Gastroesophageal sphincter (tissue), 4 donors: ENCODE measurements around the gene GRN. TPM values are rescaled to one million over a fixed set of nuclear protein-coding genes. Genes with fewer than 3 reads are reported as not detected.

Source experiments
- ATAC-seq: fragments of 150-250 bp; one replicate; pipeline ENCODE4 v1.9.1; 2016; ENCODE audit warnings: mild to moderate bottlenecking, moderate library complexity
- H3K27ac ChIP-seq, 4 donors: fragments of 200-600 bp; sonication (generic) in 3 of 4; 1 replicate in 3 of 4; 2 replicates in 1 of 4; pipeline ENCODE4 v1.5.1; 2016 to 2019
- H3K27me3 ChIP-seq: fragments of 200-600 bp; sonication (generic); one replicate; pipeline ENCODE4 v1.5.1; 2019
- H3K36me3 ChIP-seq, 2 donors: fragments of 200-600 bp; sonication (generic); one replicate each; pipeline ENCODE4 v1.5.1; 2019; ENCODE audit warnings: control low read depth in 1 of 2
- H3K4me1 ChIP-seq, 3 donors: fragments of 200-600 bp; sonication (generic); 1 replicate in 2 of 3; 2 replicates in 1 of 3; pipeline ENCODE4 v1.5.1; 2016 to 2019; ENCODE audit warnings: control low read depth in 2 of 3
- H3K4me3 ChIP-seq, 2 donors: fragments of 200-600 bp; sonication (generic); one replicate each; pipeline ENCODE4 v1.5.1; 2019; ENCODE audit warnings: mild to moderate bottlenecking in 1 of 2, moderate library complexity in 1 of 2
- H3K9me3 ChIP-seq, 3 donors: fragments of 200-600 bp; sonication (generic); one replicate each; pipeline ENCODE4 v1.5.1; 2017 to 2019; ENCODE audit warnings: control low read depth in 2 of 3
- EP300 ChIP-seq: sonication (generic); formaldehyde crosslinking; IDR thresholded peaks from one replicate; pipeline ENCODE4 v1.6.1; 2017; ENCODE audit warnings: antibody characterized with exemption, mild to moderate bottlenecking
- POLR2A ChIP-seq, 2 donors: fragments of 450-650 bp; IDR thresholded peaks; one replicate each; pipeline ENCODE4 v1.6.1; 2017; ENCODE audit warnings: antibody characterized with exemption in 2 of 2, mild to moderate bottlenecking in 2 of 2, moderate library complexity in 1 of 2
- POLR2AphosphoS5 ChIP-seq: sonication (generic); formaldehyde crosslinking; IDR thresholded peaks from one replicate; pipeline ENCODE4 v1.6.1; 2017; ENCODE audit warnings: antibody characterized with exemption
- WGBS, 2 donors: methylation state at CpG; one replicate each; pipeline ENCODE4 v1.1.5; 2018; ENCODE audit warnings: low coverage in 1 of 2; 5-methylcytosine and 5-hydroxymethylcytosine counted together
- total RNA-seq, 4 donors: library from RNA; depleted of rRNA; stranded (reverse); fragments of >200 nt; gene quantifications; one replicate each; pipeline ENCODE4 v1.1.0, GENCODE V29; 2016
- TF ChIP-seq, protein P1 (sequence below), 4 experiments: fragments of 200-600 bp in 2 of 4; fragments of 450-650 bp in 2 of 4; sonication (generic) in 1 of 4; IDR thresholded peaks; one replicate each; pipeline ENCODE4 v1.5.1; 2017 to 2019; ENCODE audit warnings: antibody characterized with exemption in 4 of 4, mild to moderate bottlenecking in 2 of 4, moderate library complexity in 2 of 4

The GRN gene
- total RNA-seq, 4 donors from 2014 or later = 108 to 237 (median 182) TPM

DNA sequence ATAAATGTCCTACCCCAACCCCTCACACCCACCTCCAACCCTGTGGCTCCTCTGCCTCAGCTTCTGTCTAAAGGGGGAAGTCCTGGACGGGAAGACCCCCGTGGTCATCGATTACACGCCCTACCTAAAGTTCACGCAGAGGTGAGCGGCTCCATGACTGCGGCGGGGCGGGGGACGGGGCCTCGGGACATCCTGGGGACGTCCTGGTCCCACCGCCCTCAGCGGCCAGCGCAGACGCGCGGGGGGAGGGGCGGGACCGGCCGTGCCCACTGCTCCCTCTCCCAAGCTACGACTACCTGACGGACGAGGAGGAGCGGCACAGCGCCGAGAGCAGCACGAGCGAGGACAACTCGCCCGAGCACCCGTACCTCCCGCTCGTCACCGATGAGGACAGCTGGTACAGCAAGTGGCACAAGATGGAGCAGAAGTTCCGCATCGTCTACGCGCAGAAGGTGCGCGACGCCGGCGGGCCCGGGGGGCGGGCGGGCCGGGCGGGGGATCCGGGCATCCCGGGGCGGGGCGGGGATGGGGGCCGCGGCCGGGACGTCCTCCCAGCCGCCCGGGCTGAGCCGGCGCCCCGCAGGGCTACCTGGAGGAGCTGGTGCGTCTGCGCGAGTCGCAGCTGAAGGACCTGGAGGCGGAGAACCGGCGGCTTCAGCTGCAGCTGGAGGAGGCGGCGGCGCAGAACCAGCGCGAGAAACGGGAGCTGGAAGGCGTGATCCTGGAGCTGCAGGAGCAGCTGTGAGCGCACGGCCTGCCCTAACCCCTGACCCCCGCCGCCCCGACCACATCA lies 30.0 kb upstream of the GRN start:
- ATAC-seq = no peak
- TF ChIP-seq EP300 (no peak), POLR2AphosphoS5 (no peak), POLR2A (IDR thresholded peaks at IDR 0.05) (no peak)
- TF ChIP-seq, protein P1, sequence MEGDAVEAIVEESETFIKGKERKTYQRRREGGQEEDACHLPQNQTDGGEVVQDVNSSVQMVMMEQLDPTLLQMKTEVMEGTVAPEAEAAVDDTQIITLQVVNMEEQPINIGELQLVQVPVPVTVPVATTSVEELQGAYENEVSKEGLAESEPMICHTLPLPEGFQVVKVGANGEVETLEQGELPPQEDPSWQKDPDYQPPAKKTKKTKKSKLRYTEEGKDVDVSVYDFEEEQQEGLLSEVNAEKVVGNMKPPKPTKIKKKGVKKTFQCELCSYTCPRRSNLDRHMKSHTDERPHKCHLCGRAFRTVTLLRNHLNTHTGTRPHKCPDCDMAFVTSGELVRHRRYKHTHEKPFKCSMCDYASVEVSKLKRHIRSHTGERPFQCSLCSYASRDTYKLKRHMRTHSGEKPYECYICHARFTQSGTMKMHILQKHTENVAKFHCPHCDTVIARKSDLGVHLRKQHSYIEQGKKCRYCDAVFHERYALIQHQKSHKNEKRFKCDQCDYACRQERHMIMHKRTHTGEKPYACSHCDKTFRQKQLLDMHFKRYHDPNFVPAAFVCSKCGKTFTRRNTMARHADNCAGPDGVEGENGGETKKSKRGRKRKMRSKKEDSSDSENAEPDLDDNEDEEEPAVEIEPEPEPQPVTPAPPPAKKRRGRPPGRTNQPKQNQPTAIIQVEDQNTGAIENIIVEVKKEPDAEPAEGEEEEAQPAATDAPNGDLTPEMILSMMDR (IDR thresholded peaks at IDR 0.05) = no peak
- no CpG with 5 or more reads among the region's 81 CpGs for WGBS, 2 donors
- Histone ChIP-seq H3K4me3 (peak overlapping the region in 1 of 2 donors; percentile 38), H3K9me3 (no peaks in the 10 kb centered on the region), H3K4me1 (peaks cover 0 to 22% (median 10%) of the 10 kb centered on the region in 3 donors), H3K27ac (no peak overlapping the region), H3K36me3 (peaks cover 0 to 14% of the 10 kb centered on the region in 2 donors), H3K27me3 (peaks cover 60% of the 10 kb centered on the region)

GRCh38 chr17:44315760-44316731 lies 29.1 kb upstream of the GRN start:
- no peak for ATAC-seq
- Histone ChIP-seq H3K27ac (no peak overlapping the region), H3K9me3 (no peaks in the 10 kb centered on the region), H3K4me1 (peaks cover 0 to 22% (median 10%) of the 10 kb centered on the region in 3 donors), H3K36me3 (peaks cover 0 to 24% of the 10 kb centered on the region in 2 donors), H3K27me3 (peaks cover 60% of the 10 kb centered on the region), H3K4me3 (no peak overlapping the region)
- no peak for TF ChIP-seq EP300
- TF ChIP-seq POLR2AphosphoS5 = no peak
- TF ChIP-seq, protein P1 (IDR thresholded peaks at IDR 0.05) = no peak
- TF ChIP-seq POLR2A (IDR thresholded peaks at IDR 0.05) = no peak
- 4 to 8% methylated on average over 14 to 19 of the region's 38 CpGs for WGBS, 2 donors

- Histone ChIP-seq H3K36me3 (peaks cover 0 to 39% of the 10 kb centered on the region in 2 donors), H3K27ac (no peak overlapping the region), H3K9me3 (no peaks in the 10 kb centered on the region), H3K27me3 (peaks cover 56% of the 10 kb centered on the region), H3K4me3 (no peak overlapping the region), H3K4me1 (peaks cover 0 to 27% (median 10%) of the 10 kb centered on the region in 3 donors)
- no peak for ATAC-seq
- WGBS, 2 donors = 65% methylated on average over 3 of the region's 6 CpGs; no CpG with 5 or more reads in 1 of the 2 donors
- no peak for TF ChIP-seq POLR2AphosphoS5
- TF ChIP-seq, protein P1 (IDR thresholded peaks at IDR 0.05) = no peak
- TF ChIP-seq EP300 = no peak
- no peak for TF ChIP-seq POLR2A (IDR thresholded peaks at IDR 0.05)
Measured at GRCh38 chr17:44317545-44317944, 27.6 kb upstream of the GRN start.

DNA sequence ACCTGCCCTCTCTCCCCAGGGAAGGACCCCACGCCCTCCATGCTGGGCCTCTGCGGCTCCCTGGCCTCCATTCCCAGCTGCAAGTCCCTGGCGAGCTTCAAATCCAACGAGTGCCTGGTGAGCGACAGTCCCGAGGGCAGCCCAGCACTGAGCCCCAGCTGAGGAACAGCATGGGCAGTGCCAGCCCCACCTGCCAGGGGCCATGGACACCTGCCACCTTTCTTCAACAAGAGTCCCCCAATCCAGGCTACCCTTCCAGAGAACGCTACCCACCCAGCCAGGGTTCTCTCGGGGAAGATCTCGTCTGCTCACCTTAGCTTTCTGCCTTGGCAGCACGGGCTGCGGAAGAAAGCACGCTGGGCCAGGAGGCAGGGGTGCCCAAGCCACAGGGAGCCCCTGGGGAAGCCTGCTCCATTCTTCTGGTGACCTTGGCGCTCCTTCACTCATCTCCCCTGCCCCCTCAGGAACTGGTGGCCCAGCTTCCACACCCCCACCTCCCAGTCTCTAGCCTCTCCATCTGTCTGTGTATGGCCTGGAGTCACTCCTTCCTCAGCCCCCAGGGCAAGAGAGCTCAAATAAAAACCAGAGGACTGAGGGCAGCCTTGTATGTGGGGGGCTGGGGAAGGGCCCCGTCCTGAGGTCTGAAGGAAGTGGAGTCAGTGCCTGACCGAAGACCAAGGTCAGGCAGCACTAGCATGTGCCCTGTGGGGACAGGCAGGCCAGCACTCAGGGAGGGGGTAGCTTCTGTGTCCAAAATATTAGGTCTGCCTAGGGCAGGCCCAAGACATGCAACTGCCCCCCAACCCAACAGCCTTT lies 26.8 kb upstream of the GRN start:
- peaks cover 0 to 34% (median 12%) of the 10 kb centered on the region in 3 donors for H3K4me1 ChIP-seq
- H3K27ac ChIP-seq = no peak overlapping the region
- H3K9me3 ChIP-seq = no peaks in the 10 kb centered on the region
- 40% methylated on average over 1 of the region's 15 CpGs for WGBS, 2 donors
- ATAC-seq = no peak
- peaks cover 0 to 40% of the 10 kb centered on the region in 2 donors for H3K36me3 ChIP-seq
- peaks cover 48% of the 10 kb centered on the region for H3K27me3 ChIP-seq
- TF ChIP-seq, protein P1 (IDR thresholded peaks at IDR 0.05) = no peak
- TF ChIP-seq POLR2AphosphoS5 = no peak
- no peak for TF ChIP-seq POLR2A (IDR thresholded peaks at IDR 0.05)
- no peak for TF ChIP-seq EP300
- H3K4me3 ChIP-seq = no peak overlapping the region
